Activated CD8-positive, alpha-beta memory T cell treated with anti-CD3 and anti-CD28 coated beads, Interleukin-2, amount 50 U/mL, for 24 hours (primary cell): ENCODE results near the gene WARS2.
"Not testable (repeated sequence)": the region's sequence is repeated elsewhere in the genome, so short reads cannot be mapped to it uniquely, and the experiment has no call there.

Experiments used
- DNase-seq: peaks from one replicate; pipeline ENCODE4 v3.0.0-alpha.2; 2020; ENCODE audit errors: extremely low read depth

The WARS2 gene

GRCh38 chr1:119140177-119141019 is at the start of gene WARS2:
WARS2 (minus strand) TSS chr1:119140653; CDS start chr1:119140644, 9 bp downstream.
- DNase-seq = peak; percentile 83

DNA sequence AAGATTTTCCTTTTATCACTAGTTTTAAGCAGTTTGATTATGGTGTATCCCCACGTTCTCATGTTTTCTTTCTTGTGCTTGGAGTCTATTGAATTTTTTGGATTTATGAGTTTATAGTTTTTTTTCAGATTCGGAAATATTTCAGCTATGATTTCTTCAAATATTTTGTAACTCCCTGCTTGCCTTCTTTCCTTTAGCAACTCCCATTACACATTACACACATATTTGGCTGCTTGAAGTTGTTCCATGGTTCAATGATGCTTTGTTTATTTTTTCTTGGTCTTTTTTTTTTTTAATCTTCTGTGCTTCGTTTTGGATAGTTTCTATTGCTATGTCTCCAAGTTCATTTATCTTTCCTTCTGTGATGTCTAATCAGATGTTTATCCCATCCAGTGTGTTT is 48.5 kb upstream of the WARS2 start:
- DNase-seq = no peak

GRCh38 chr1:119187416-119187815 is 47.0 kb upstream of the WARS2 start:
- no peak for DNase-seq

- no peak for DNase-seq
These were observed 46.0 kb upstream of the WARS2 start for GRCh38 chr1:119186471-119186870.

- DNase-seq = no peak
These were observed 44.5 kb upstream of the WARS2 start for GRCh38 chr1:119184972-119185371.

DNA sequence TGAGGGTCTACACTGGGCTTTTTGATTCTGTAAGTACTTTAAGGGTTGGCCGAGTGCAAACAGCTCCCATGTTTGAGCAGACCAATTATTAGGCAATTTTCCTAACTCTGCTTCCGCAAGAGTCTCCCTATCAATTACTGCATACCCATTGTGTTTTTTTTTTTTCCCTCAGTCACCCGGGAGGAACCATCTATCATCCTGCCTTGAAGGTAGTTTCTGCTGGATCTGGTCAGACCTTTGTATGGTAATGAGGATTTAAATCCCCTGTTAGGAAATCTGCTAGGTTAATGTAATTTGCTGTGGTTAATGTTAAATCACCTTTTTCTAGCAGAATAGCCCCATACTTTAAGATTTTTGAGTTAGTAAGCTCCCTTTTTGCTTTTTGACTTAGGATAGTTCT is 40.8 kb upstream of the WARS2 start:
- DNase-seq = no peak

GRCh38 chr1:119179051-119179450 is 38.6 kb upstream of the WARS2 start:
- DNase-seq = no peak

DNA sequence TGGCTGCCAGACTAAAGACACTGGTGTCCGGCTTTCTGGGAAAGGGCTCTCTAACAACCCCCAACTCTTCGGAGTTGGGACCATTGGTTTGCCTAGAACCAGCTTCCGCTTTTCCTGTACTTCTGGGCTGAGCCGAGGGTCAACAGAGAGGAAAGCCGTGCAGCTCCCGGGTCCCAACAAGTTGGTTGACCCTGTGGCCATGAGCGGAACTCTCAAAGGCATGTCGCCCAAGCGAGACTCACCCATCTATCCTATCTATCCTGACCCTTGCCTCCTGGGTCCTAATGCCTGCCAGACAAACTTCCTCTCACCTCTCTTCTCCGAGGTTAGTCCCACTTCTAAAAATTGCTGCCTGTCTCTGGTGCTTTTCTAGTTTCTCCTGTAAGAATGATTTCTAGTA is 32.5 kb upstream of the WARS2 start:
- DNase-seq = not testable (repeated sequence)

DNA sequence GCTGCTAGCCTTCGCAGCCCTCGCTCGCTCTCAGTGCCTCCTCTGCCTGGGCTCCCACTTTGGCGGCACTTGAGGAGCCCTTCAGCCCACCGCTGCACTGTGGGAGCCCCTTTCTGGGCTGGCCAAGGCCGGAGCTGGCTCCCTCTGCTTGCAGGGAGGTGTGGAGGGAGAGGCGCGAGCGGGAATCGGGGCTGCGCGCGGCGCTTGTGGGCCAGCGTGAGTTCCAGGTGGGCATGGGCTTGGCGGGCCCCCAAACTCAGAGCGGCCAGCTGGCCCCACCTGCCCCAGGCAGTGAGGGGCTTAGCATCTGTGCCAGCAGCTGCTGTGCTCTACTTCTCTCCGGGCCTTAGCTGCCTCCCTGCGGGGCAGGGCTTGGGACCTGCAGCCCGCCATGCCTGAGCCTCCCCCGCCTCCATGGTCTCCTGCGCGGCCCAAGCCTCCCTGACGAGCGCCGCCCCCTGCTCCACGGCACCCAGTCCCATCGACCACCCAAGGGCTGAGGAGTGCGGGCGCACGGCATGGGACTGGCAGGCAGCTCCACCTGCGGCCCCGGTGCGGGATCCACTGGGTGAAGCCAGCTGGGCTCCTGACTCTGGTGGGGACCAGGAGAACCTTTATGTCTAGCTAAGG is 31.0 kb upstream of the WARS2 start:
- not testable (repeated sequence) for DNase-seq

DNA sequence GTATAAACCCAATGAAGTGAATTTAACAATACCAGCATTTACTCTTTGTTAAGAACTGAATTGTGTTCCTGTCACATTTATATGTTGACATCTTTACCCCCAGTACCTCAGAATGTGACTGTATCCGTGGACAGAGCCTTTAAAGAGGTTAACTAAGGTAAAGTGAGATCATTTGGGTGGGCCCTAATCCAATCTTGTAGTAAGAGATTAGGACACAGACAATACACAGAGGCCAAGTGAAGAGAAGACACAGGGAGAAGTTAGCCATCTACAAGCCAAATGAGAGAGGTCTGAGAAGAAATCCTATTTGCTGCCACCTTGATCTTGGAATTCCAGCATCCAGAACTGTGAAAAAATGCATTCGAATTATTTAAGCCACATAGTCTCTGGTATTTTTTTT is 22.9 kb upstream of the WARS2 start:
- DNase-seq = no peak

DNA sequence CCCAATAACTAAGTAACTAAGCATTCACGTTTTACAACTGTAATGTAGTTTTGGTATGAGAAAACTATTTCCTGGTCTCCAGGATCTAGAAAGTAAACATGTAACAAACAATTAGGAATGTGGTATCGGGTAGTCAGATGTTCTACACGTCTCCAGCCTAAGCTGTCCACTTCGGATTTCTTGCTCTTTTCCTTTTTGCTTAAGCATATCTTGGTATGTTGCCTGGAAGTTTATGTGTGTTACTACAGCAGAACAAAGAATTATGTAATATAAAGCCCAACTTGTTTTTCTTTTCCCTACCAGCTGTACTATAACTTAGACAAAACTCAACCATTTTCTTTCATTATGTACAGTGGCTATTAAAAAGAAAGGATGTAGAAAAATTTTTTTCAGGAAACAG is 20.4 kb upstream of the WARS2 start:
- no peak for DNase-seq

- no peak for DNase-seq
These were observed 20.0 kb upstream of the WARS2 start for GRCh38 chr1:119160409-119160808.

DNA sequence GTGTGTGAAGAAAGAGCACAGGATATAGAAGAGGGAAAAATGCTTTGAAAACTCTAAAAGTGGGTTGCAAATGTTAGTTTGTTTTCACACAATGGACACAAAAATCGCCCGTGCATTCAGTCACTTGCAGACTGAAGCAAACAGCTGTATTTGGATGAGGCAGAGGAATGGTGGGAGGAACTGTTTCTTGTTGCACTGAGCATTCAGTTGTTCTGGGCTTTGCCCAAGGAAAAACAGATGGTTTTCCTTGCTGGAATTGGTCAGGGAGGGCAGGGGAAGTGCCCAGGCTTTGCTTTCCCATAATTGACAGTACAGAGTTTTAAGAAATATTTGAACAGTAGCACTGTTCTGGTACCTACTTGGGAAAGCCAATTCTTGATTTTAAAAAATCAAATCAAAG is 19.5 kb upstream of the WARS2 start:
- no peak for DNase-seq

DNA sequence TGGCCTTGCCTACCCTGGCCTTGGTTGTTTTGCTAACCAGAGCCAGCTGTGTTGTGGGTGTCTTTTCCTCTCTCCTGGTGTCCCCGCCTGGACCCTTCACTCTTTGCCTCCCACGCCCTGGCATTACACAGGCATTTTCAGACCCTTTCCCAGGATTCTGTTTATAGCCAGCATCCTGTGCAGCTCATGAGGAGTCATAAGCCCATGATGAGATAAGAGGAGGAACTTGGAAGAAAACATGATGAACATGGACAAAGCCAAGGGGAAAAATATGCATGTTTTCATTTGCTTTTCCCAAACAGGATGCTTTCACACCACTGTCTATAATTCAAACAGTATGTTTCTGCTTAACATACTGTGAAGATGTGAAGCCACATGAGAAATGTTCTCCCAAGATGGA is 18.7 kb upstream of the WARS2 start:
- no peak for DNase-seq

- DNase-seq = not testable (repeated sequence)
These were observed 16.3 kb upstream of the WARS2 start for GRCh38 chr1:119156761-119157160.

DNA sequence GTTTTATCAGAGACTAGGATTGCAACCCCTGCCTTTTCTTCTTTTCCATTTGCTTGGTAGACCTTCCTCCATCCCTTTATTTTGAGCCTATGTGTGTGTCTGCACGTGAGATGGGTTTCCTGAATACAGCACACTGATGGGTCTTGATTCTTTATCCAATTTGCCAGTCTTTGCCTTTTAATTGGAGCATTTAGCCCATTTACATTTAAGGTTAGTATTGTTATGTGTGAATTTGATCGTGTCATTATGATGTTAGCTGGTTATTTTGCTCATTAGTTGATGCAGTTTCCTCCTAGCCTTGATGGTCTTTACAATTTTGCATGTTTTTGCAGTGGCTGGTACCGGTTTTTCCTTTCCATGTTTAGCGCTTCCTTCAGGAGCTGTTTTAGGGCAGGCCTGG is 14.6 kb upstream of the WARS2 start:
- not testable (repeated sequence) for DNase-seq

GRCh38 chr1:119150150-119150549 is 9.7 kb upstream of the WARS2 start:
- no peak for DNase-seq

- no peak for DNase-seq
These were observed 7.2 kb upstream of the WARS2 start for GRCh38 chr1:119147661-119148090.

DNA sequence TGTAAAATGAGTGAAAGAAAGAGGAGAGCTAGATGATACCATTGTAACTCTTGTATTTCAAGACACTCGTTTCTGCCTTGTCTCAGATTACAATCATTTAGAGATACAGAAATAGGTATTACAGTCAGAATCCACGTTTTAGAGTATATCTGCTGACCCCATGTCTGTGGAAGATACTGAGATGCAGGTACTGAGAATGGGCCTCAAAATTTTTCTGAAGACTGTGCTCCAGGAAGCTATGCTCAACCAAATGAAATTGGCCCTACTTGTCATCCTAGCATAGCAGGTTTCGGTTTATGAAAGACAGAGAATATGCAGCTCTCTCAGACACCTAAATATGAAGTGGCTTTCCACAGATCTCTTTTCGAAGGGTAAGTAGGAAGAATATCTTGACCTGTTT is 6.0 kb upstream of the WARS2 start:
- DNase-seq = no peak

DNA sequence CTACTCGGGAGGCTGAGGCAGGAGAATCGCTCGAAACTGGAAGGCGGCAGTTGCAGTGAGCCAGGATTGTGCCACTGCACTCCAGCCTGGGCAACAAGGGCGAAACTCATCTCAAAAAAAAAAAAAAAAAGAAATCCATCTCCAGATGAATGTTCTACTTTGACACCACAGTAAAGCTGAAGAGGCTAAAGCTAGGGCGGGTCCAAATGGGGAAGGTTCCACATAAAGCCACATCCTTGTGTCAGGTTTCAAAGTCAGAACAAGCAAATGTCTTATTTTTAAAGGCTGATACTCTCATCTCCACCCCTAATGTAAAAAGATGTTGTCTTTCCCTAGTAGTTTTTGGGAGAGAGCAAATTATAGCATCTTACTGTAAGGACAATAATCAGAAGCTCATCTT is 4.4 kb upstream of the WARS2 start:
- no peak for DNase-seq

- no peak for DNase-seq
These were observed 3.3 kb upstream of the WARS2 start for GRCh38 chr1:119143706-119144105.

GRCh38 chr1:119141660-119142059 is 1.2 kb upstream of the WARS2 start:
- DNase-seq = no peak

DNA sequence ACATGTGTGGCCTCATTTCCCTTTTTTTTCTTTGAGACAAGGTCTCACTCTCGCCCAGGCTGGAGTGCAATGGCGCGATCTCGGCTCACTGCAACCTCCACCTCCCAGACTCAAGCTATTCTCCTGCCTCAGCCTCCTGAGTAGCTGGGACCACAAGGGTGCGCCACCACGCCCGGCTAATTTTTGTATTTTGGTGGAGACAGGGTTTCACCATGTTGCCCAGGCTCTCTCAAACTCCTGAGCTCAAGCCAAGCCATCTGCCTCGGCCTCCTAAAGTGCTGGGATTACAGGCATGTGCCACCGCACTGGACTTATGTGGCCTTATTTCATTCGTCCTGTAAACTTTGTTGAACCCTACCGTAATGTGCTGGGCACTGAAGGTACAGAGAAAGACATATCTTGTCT is 569 bp upstream of the WARS2 start:
- no peak for DNase-seq

DNA sequence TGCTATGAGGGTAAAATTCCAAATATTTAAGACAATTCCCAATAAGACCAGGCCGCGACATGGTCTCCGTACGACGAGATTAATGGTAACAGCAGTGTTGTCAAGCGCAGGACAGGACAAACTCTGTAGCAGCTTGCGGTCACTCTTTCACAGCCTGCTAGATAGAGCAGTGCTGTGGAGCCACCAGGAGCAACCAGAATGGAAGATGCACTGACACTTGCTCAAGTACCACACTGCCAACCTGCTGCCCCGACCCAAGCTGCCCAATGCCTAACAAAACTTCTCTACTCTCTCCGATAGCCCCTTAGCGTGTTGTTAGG is 636 bp downstream of the WARS2 start:
- no peak for DNase-seq
